Brain microvascular endothelial cell (primary cell): ENCODE measurements around the gene METTL16.

Source experiments
- DNase-seq: peaks from one replicate; pipeline ENCODE4 v3.0.0-alpha.2; 2020
- H3K27ac ChIP-seq: fragments of 250-450 bp; sonication (Bioruptor Pico); 2 replicates; pipeline ENCODE4 v1.5.1; 2020; ENCODE audit warnings: mild to moderate bottlenecking, moderate library complexity
- H3K27me3 ChIP-seq: fragments of 250-450 bp; sonication (Bioruptor Pico); replicated peaks from 2 replicates; pipeline ENCODE4 v1.5.1; 2020; ENCODE audit warnings: mild to moderate bottlenecking
- H3K36me3 ChIP-seq: fragments of 250-450 bp; sonication (Bioruptor Pico); replicated peaks from 2 replicates; pipeline ENCODE4 v1.5.1; 2020; ENCODE audit warnings: mild to moderate bottlenecking
- H3K4me3 ChIP-seq: 2 replicates; pipeline ENCODE4 v1.5.1; 2011; ENCODE audit warnings: low read depth, mild to moderate bottlenecking, control low read depth, low read length, moderate library complexity
- in situ Hi-C: cut with HindIII; loops from 2 replicates; pipeline ENCODE4 v1.10.0; 2017; ENCODE audit warnings: low sequenced_read_pairs, low pct_ligation_motif_present
- TF ChIP-seq, protein P1 (sequence below): IDR thresholded peaks from 2 replicates; pipeline ENCODE4 v1.5.1; 2011; ENCODE audit warnings: low read depth, mild to moderate bottlenecking, moderate library complexity, low read length, control low read depth, inconsistent platforms; ENCODE audit errors: missing control alignments

METTL16 gene

DNA sequence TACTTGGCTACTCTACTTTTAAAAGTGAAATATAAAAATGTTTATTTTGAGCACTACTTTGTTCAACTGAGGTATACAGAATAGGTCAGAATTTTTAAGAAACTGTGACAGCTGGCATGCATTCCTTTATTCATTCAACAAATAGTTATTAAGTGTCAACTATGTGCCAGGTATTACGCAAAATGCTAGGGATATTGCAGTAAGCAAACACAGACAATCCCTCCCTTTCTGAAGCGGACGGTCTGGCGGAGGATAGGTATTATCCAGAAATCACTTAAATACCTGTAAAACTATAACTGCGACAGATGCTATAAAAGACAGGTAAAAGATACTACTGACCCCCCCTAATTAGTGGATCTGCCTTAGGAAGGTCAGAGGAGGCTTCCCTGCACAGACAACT is 26.1 kb downstream of the METTL16 start:
- H3K4me3 ChIP-seq, result no peak overlapping the region
- H3K36me3 ChIP-seq, result no peaks in the 10 kb centered on the region
- no peak for DNase-seq
- no peak overlapping the region for H3K27ac ChIP-seq
- TF ChIP-seq, protein P1, sequence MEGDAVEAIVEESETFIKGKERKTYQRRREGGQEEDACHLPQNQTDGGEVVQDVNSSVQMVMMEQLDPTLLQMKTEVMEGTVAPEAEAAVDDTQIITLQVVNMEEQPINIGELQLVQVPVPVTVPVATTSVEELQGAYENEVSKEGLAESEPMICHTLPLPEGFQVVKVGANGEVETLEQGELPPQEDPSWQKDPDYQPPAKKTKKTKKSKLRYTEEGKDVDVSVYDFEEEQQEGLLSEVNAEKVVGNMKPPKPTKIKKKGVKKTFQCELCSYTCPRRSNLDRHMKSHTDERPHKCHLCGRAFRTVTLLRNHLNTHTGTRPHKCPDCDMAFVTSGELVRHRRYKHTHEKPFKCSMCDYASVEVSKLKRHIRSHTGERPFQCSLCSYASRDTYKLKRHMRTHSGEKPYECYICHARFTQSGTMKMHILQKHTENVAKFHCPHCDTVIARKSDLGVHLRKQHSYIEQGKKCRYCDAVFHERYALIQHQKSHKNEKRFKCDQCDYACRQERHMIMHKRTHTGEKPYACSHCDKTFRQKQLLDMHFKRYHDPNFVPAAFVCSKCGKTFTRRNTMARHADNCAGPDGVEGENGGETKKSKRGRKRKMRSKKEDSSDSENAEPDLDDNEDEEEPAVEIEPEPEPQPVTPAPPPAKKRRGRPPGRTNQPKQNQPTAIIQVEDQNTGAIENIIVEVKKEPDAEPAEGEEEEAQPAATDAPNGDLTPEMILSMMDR, result no peak
- in situ Hi-C loops, result no loop called here
- no peaks in the 10 kb centered on the region for H3K27me3 ChIP-seq

DNA sequence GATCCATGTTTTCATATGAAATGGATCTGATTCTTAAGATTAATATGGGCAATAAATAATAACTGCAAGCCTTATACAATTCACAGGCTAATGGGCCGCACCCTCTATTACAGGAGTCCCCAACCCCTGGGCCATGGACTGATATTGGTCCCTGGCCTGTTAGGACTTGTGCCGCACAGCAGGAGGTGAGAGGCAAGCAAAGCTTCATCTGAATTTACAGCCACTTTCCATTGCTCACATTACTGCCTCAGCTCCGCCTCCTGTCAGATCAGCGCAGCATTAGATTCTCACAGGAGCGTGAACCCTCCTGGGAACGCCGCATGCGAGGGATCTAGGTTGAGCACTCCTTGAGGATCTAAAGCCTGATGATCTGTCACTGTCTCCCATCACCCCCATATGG is 26.8 kb downstream of the METTL16 start:
- DNase-seq, result no peak
- H3K27me3 ChIP-seq, result no peaks in the 10 kb centered on the region
- TF ChIP-seq, protein P1, result no peak
- H3K27ac ChIP-seq, result no peak overlapping the region
- H3K36me3 ChIP-seq, result no peaks in the 10 kb centered on the region
- in situ Hi-C loops, result no loop called here
- no peak overlapping the region for H3K4me3 ChIP-seq

DNA sequence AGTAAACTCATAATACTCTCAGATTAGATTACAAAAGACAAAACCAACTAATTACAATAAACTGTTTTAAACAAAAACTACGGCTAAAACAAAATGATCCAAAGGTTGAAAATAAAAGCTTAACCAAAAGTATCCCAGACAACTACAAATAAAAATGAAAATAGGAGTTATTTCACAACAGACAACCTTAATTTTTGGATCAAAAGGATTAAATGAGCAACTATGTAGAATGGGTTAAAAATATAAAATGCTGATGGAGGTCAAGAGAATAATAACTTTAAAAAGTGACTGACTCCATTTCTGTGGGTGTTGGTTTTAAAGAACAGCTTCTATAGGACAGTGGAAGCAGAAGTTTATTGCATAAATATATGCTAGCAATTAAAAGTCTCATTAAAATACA is 28.6 kb downstream of the METTL16 start:
- TF ChIP-seq, protein P1, result no peak
- in situ Hi-C loops, result no loop called here
- Histone ChIP-seq H3K27me3 (no peaks in the 10 kb centered on the region), H3K27ac (no peak overlapping the region), H3K4me3 (no peak overlapping the region), H3K36me3 (no peaks in the 10 kb centered on the region)
- DNase-seq, result no peak

DNA sequence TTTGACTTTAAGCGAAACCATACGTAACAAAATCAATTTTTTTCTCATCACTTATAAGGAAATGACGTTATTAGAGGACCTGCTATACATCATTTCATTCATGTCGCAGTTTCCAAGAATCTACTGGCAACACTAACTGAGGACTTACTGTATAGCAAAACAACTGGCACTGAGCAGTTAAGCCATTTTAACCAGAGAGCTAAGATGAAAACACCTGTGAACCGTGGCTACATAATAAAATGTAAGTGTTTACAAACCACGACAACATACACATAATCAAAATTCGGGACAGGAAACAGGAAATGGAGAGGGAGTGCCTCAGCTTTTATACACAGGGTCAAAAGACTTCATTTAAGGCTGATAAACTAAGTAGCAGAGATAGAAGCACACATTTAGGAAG is 29.5 kb downstream of the METTL16 start:
- no peak for DNase-seq
- in situ Hi-C loops, result no loop called here
- Histone ChIP-seq H3K36me3 (no peaks in the 10 kb centered on the region), H3K27ac (no peak overlapping the region), H3K27me3 (no peaks in the 10 kb centered on the region), H3K4me3 (no peak overlapping the region)
- TF ChIP-seq, protein P1, result no peak

DNA sequence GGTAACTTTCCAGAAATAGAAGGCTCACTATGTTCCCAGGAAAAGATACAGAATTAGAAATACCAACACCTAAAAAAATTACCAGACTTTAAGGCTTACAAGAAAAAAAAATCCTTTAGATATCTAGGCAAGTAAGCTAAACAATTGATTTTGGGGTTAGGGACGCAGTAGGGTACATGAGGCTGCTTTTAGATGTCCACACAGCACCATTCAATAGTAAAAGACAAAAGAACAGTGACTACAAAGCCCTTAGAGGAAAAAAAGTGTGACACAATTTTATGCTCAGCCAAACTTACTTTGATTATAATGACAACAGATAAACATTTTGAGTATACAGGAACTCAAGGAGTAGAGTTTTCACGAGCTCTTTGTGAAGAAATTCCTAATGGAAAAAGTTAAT is 29.9 kb downstream of the METTL16 start:
- Histone ChIP-seq H3K36me3 (no peaks in the 10 kb centered on the region), H3K27me3 (no peaks in the 10 kb centered on the region), H3K4me3 (no peak overlapping the region), H3K27ac (no peak overlapping the region)
- TF ChIP-seq, protein P1, result no peak
- DNase-seq, result no peak
- in situ Hi-C loops, result no loop called here

DNA sequence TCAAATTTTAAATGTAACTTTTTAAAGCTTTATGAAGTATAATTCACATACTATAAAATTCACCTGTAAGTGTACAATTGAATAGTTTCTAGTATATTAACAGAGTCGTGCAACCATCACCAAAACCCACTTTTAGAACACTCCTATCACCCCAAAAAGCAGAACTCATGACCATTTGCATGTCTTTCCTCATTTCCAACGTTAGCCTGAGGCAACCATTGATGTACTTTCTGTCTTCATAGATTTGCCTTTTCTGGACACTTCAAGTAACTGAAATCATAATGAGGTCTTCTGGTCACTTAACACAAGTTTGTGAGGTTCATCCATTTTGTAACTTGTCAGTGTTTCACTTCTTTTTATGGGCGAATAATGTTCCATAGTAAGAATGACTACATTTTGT is 33.2 kb downstream of the METTL16 start:
- no peak overlapping the region for H3K4me3 ChIP-seq
- TF ChIP-seq, protein P1, result no peak
- in situ Hi-C loops, result no loop called here
- H3K27ac ChIP-seq, result no peak overlapping the region
- peaks cover 14% of the 10 kb centered on the region for H3K36me3 ChIP-seq
- no peak for DNase-seq
- H3K27me3 ChIP-seq, result no peaks in the 10 kb centered on the region
